ENCODE measurements around the gene RUNDC1. TPM values are rescaled to one million over a fixed set of nuclear protein-coding genes. Genes with fewer than 3 reads are reported as not detected.
"Not testable (repeated sequence)": the region's sequence is repeated elsewhere in the genome, so short reads cannot be mapped to it uniquely, and the experiment has no call there.

The RUNDC1 gene
- polyA plus RNA-seq, 1 donor from 2014 or later = 15.1 TPM

GRCh38 chr17:43000894-43001293 is 20.5 kb downstream of the RUNDC1 start:
- not testable (repeated sequence) for H2AFZ ChIP-seq (ENCODE audit: low read depth, low read length); H3K9me2 ChIP-seq (ENCODE audit: insufficient read depth, low read length); H3K36me3 ChIP-seq (ENCODE audit: insufficient read depth, low read length); H3K9me3 ChIP-seq (ENCODE audit: low read length); H3K4me2 ChIP-seq (ENCODE audit: low read length); H4K20me1 ChIP-seq (ENCODE audit: insufficient read depth); H3K27ac ChIP-seq (ENCODE audit: low read length); H3K27me3 ChIP-seq (ENCODE audit: insufficient read depth, low read depth, low read length); H3F3A ChIP-seq (ENCODE audit: insufficient read depth, low read length, poor library complexity, severe bottlenecking); H3K4me3 ChIP-seq (ENCODE audit: low read length); H3K9ac ChIP-seq (ENCODE audit: low read length)
- peaks cover 15% of the 10 kb centered on the region for H3K79me2 ChIP-seq (replicated peaks; ENCODE audit: insufficient read depth, low read length)

GRCh38 chr17:43003542-43004172 is 23.3 kb downstream of the RUNDC1 start:
- H3K79me2 ChIP-seq (replicated peaks; ENCODE audit: insufficient read depth, low read length) = peaks cover 14% of the 10 kb centered on the region
- H3K36me3 ChIP-seq (ENCODE audit: insufficient read depth, low read length) = no peaks in the 10 kb centered on the region
- no peaks in the 10 kb centered on the region for H3K27me3 ChIP-seq (ENCODE audit: insufficient read depth, low read depth, low read length)
- H2AFZ ChIP-seq (ENCODE audit: low read depth, low read length) = no peak overlapping the region
- H3K9me2 ChIP-seq (ENCODE audit: insufficient read depth, low read length) = no peaks in the 10 kb centered on the region
- no peaks in the 10 kb centered on the region for H3K9me3 ChIP-seq (ENCODE audit: low read length)
- no peaks in the 10 kb centered on the region for H4K20me1 ChIP-seq (ENCODE audit: insufficient read depth)
- no peak overlapping the region for H3K4me2 ChIP-seq (ENCODE audit: low read length)
- no peak for TF ChIP-seq EZH2 (IDR thresholded peaks at IDR 0.05; ENCODE audit: borderline replicate concordance, insufficient read depth, low read length, poor library complexity, severe bottlenecking)
- TF ChIP-seq REST (IDR thresholded peaks at IDR 0.05; ENCODE audit: borderline replicate concordance) = no peak
- TF ChIP-seq RAD21 (conservative IDR thresholded peaks at IDR 0.05) = no peak
- no peak for TF ChIP-seq CTCF (IDR thresholded peaks at IDR 0.05; ENCODE audit: poor library complexity, severe bottlenecking)
- no peak for TF ChIP-seq SMC3 (conservative IDR thresholded peaks at IDR 0.05; ENCODE audit: poor library complexity)
- no peak for TF ChIP-seq POLR2AphosphoS5 (IDR thresholded peaks at IDR 0.05)
- no peak for TF ChIP-seq TAF1 (IDR thresholded peaks at IDR 0.05; ENCODE audit: low read depth)
- TF ChIP-seq MXI1 (conservative IDR thresholded peaks at IDR 0.05; ENCODE audit: poor library complexity, severe bottlenecking) = no peak
- TF ChIP-seq EP300 (conservative IDR thresholded peaks at IDR 0.05; ENCODE audit: poor library complexity, severe bottlenecking) = no peak
- no peaks in the 10 kb centered on the region for H3F3A ChIP-seq (ENCODE audit: insufficient read depth, low read length, poor library complexity, severe bottlenecking)
- H3K27ac ChIP-seq (ENCODE audit: low read length) = no peak overlapping the region
- no peak overlapping the region for H3K4me3 ChIP-seq (ENCODE audit: low read length)
- H3K9ac ChIP-seq (ENCODE audit: low read length) = no peak overlapping the region

All from neural cell (in vitro differentiated cells).